HepG2 (cell line): ENCODE data around the gene RABL6. TPM values are rescaled to one million over a fixed set of nuclear protein-coding genes. Genes with fewer than 3 reads are reported as not detected.
A peak's percentile ranks its signal among the peaks of the same experiment; 100 is the strongest.

ENCODE experiments used
- AKAP8 ChIP-seq: sonication (generic); formaldehyde crosslinking; IDR thresholded peaks from 2 replicates; pipeline ENCODE4 v1.5.1; 2020; ENCODE audit warnings: mild to moderate bottlenecking, missing genetic modification reagents
- ESRRA ChIP-seq: sonication (generic); formaldehyde crosslinking; IDR thresholded peaks from 2 replicates; pipeline ENCODE4 v1.5.1; 2020; ENCODE audit warnings: mild to moderate bottlenecking, low read depth, missing genetic modification reagents
- KAT2B ChIP-seq: fragments of 150-350 bp; IDR thresholded peaks from 2 replicates; pipeline ENCODE4 v1.6.1; 2014; ENCODE audit warnings: low read depth, low read length, borderline replicate concordance
- LCORL ChIP-seq, 2 experiments: fragments of 450-650 bp in 1 of 2; sonication (generic) in 1 of 2; formaldehyde crosslinking in 1 of 2; IDR thresholded peaks; 2 replicates each; pipeline versions ENCODE4 v1.5.0 to v1.6.1; 2017 to 2020; ENCODE audit warnings: antibody characterized with exemption in 1 of 2, missing genetic modification reagents in 1 of 2
- MXI1 ChIP-seq: IDR thresholded peaks from 3 replicates; pipeline ENCODE4 v1.6.1; 2012; ENCODE audit warnings: low read depth, low read length, inconsistent platforms, borderline replicate concordance
- MYNN ChIP-seq: sonication (generic); formaldehyde crosslinking; IDR thresholded peaks from 2 replicates; pipeline ENCODE4 v1.4.0; 2020; ENCODE audit warnings: mild to moderate bottlenecking, low read depth, missing genetic modification reagents
- SP4 ChIP-seq: sonication (generic); formaldehyde crosslinking; IDR thresholded peaks from 2 replicates; pipeline ENCODE4 v1.8.1; 2023; ENCODE audit warnings: mild to moderate bottlenecking, missing genetic modification reagents
- STAG1 ChIP-seq: sonication (generic); formaldehyde crosslinking; IDR thresholded peaks from 2 replicates; pipeline ENCODE4 v1.4.0; 2020; ENCODE audit warnings: missing genetic modification reagents
- TFDP1 ChIP-seq: IDR thresholded peaks from 2 replicates; pipeline ENCODE4 v1.6.1; 2016; ENCODE audit warnings: missing compliant biosample characterization, missing genetic modification reagents, borderline replicate concordance
- THAP7 ChIP-seq: sonication (generic); formaldehyde crosslinking; IDR thresholded peaks from 2 replicates; pipeline ENCODE4 v1.8.1; 2023; ENCODE audit warnings: mild to moderate bottlenecking, missing genetic modification reagents
- TMF1 ChIP-seq: sonication (generic); formaldehyde crosslinking; IDR thresholded peaks from 2 replicates; pipeline ENCODE4 v1.8.1; 2022; ENCODE audit warnings: low read depth, missing genetic modification reagents
- TOPORS ChIP-seq: sonication (generic); formaldehyde crosslinking; IDR thresholded peaks from 2 replicates; pipeline ENCODE4 v1.8.0; 2023; ENCODE audit warnings: mild to moderate bottlenecking, missing genetic modification reagents
- YEATS4 ChIP-seq: sonication (generic); formaldehyde crosslinking; IDR thresholded peaks from 2 replicates; pipeline ENCODE4 v1.4.0; 2020; ENCODE audit warnings: missing genetic modification reagents, borderline replicate concordance
- YY1 ChIP-seq: IDR thresholded peaks from 2 replicates; pipeline ENCODE4 v1.6.1; 2011; ENCODE audit warnings: low read length, low read depth, moderate library complexity, mild to moderate bottlenecking; ENCODE audit not compliant: insufficient read depth, insufficient replicate concordance
- ZFY ChIP-seq: sonication (generic); formaldehyde crosslinking; IDR thresholded peaks from 2 replicates; pipeline ENCODE4 v1.4.0; 2020; ENCODE audit warnings: missing genetic modification reagents
- ZKSCAN8 ChIP-seq: IDR thresholded peaks from 2 replicates; pipeline ENCODE4 v1.6.1; 2016; ENCODE audit warnings: borderline replicate concordance, missing genetic modification reagents, missing compliant biosample characterization
- ZMAT3 ChIP-seq: sonication (generic); formaldehyde crosslinking; conservative IDR thresholded peaks from 2 replicates; pipeline ENCODE4 v1.7.0; 2021; ENCODE audit warnings: missing genetic modification reagents
- ZNF33B ChIP-seq: sonication (generic); formaldehyde crosslinking; IDR thresholded peaks from 2 replicates; pipeline ENCODE4 v1.5.1; 2020; ENCODE audit warnings: mild to moderate bottlenecking, missing genetic modification reagents
- ZSCAN30 ChIP-seq: sonication (generic); formaldehyde crosslinking; IDR thresholded peaks from 2 replicates; pipeline ENCODE4 v1.5.0; 2020; ENCODE audit warnings: mild to moderate bottlenecking, missing genetic modification reagents
- polyA plus RNA-seq, 8 experiments: library from polyadenylated mRNA; depleted of rRNA in 3 of 8; stranded (reverse) in 7 of 8; unstranded in 1 of 8; fragments of >200 nt; fragmentation: Illumina TruSeq in 4 of 8; extraction: Trizol in 4 of 8; gene quantifications; 2 replicates each; pipeline versions ENCODE4 v1.2.1 to v1.2.3, GENCODE V29; 2011 to 2016; ENCODE audit warnings: low read depth in 4 of 8, missing spikeins in 1 of 8, mixed read lengths in 1 of 8; ENCODE audit not compliant: insufficient read depth in 1 of 8
- total RNA-seq, 5 experiments: library from RNA; depleted of rRNA; stranded (reverse); fragments of >200 nt; fragmentation: Illumina TruSeq; extraction: Trizol; gene quantifications; 2 replicates each; pipeline ENCODE4 v1.2.3, GENCODE V29; 2016; ENCODE audit warnings: low read depth in 1 of 5
- TF ChIP-seq, protein P1 (sequence below): IDR thresholded peaks from 2 replicates; pipeline ENCODE4 v1.6.1; 2016; ENCODE audit warnings: low read depth, borderline replicate concordance
- TF ChIP-seq, protein P2 (sequence below): sonication (generic); formaldehyde crosslinking; IDR thresholded peaks from 2 replicates; pipeline ENCODE4; 2020; ENCODE audit warnings: missing genetic modification reagents, mild to moderate bottlenecking, borderline replicate concordance

The RABL6 gene
- total and polyA plus RNA-seq, 2 of the 13 experiments (the other 11 are each of a cell fraction or from before 2014, with no cell fraction given), result 81.5 to 125 TPM

DNA sequence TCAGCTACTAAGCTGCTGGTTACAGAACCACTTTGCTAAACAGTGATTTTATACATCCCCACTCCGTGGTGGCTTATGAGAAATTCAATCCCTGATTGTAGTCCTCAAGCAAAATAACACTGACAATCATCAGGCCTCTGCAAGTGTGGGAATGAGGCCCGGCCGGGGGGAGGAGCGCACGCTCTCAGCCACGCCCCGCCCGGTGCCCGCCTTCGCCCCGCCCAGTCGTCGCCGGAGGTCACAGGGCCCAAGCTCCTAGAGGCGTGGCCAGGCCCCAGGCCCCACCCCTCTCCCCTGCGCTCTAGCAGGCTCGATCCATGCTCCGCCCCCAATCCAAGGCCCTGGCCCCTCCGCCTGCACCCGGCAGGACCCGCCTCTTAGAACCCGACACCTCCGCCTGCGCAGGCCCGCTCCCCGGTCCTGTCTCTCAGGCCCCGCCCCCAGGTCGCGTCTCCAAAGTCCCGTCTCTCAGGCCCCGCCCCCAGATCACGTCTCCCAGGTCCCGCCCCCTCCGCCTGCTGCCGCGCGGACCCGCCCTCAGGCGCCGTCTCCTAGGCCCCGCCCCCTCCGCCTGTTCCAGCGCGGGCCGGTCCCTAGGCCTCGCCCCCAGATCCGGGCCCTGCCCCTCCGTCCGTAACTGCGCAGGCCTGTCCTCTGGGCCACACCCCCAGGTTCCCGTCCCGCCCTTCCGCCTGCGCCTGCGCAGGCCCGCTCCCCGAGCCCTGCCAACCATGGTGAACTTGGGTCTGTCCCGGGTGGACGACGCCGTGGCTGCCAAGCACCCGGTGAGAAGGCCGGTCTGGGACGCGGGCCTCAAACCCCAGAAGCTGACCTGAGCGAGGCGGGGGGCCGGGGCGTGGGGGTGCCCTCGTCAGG is 16.9 kb upstream of the RABL6 start, which contains the start of gene TMEM141 (continued):
- TF ChIP-seq THAP7 (CRISPR knock-in tag), result 0 out of 2 replicates have a peak, but pooled peaks have one; percentile 25
- TF ChIP-seq KAT2B, result no peak
- no peak for TF ChIP-seq LCORL (IDR thresholded peaks at IDR 0.05)
- TF ChIP-seq LCORL (CRISPR knock-in tag; IDR thresholded peaks at IDR 0.05), result no peak
- 0 out of 2 replicates have a peak, but pooled peaks have one; percentile 35 for TF ChIP-seq ESRRA (CRISPR knock-in tag)
- peak; percentile 44; the same call in 1 of the 2 replicates for TF ChIP-seq YEATS4 (CRISPR knock-in tag)
- TF ChIP-seq ZNF33B (CRISPR knock-in tag), result peak; percentile 83; the same call in 1 of the 2 replicates
- TF ChIP-seq TMF1 (CRISPR knock-in tag), result 0 out of 2 replicates have a peak, but pooled peaks have one; percentile 25
- TF ChIP-seq MXI1, result peak; percentile 78; the same call in 1 of the 3 replicates
- TF ChIP-seq AKAP8 (CRISPR knock-in tag), result no peak; the same call in 1 of the 2 replicates
- no peak for TF ChIP-seq ZSCAN30 (CRISPR knock-in tag)
- TF ChIP-seq STAG1 (CRISPR knock-in tag), result no peak
- TF ChIP-seq ZKSCAN8 (CRISPR knock-in tag), result peak; percentile 46; the same call in 1 of the 2 replicates
- no peak for TF ChIP-seq TOPORS
- TF ChIP-seq ZMAT3 (CRISPR knock-in tag), result peak; percentile 34; the same call in 1 of the 2 replicates
- TF ChIP-seq SP4 (CRISPR knock-in tag), result peak; percentile 90
- TF ChIP-seq, protein P1, sequence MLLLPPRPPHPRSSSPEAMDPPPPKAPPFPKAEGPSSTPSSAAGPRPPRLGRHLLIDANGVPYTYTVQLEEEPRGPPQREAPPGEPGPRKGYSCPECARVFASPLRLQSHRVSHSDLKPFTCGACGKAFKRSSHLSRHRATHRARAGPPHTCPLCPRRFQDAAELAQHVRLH, result 0 out of 2 replicates have a peak, but pooled peaks have one; percentile 22
- peak; percentile 50; the same call in 1 of the 2 replicates for TF ChIP-seq TFDP1 (CRISPR knock-in tag)
- TF ChIP-seq, protein P2, sequence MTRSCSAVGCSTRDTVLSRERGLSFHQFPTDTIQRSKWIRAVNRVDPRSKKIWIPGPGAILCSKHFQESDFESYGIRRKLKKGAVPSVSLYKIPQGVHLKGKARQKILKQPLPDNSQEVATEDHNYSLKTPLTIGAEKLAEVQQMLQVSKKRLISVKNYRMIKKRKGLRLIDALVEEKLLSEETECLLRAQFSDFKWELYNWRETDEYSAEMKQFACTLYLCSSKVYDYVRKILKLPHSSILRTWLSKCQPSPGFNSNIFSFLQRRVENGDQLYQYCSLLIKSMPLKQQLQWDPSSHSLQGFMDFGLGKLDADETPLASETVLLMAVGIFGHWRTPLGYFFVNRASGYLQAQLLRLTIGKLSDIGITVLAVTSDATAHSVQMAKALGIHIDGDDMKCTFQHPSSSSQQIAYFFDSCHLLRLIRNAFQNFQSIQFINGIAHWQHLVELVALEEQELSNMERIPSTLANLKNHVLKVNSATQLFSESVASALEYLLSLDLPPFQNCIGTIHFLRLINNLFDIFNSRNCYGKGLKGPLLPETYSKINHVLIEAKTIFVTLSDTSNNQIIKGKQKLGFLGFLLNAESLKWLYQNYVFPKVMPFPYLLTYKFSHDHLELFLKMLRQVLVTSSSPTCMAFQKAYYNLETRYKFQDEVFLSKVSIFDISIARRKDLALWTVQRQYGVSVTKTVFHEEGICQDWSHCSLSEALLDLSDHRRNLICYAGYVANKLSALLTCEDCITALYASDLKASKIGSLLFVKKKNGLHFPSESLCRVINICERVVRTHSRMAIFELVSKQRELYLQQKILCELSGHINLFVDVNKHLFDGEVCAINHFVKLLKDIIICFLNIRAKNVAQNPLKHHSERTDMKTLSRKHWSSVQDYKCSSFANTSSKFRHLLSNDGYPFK, result peak; percentile 72; the same call in 1 of the 2 replicates
- peak; percentile 60 for TF ChIP-seq ZFY
- TF ChIP-seq YY1, result peak; percentile 86
- 0 out of 2 replicates have a peak, but pooled peaks have one; percentile 39 for TF ChIP-seq MYNN
